GM23248 (cell line): ENCODE measurements around the gene GRPEL2.

Experiments
- EZH2 ChIP-seq: fragments of 200-600 bp; sonication (generic); IDR thresholded peaks from 2 replicates; pipeline ENCODE4 v1.6.1; 2018; ENCODE audit warnings: antibody characterized with exemption, mild to moderate bottlenecking; ENCODE audit not compliant: insufficient read depth, poor library complexity, severe bottlenecking
- EZH2phosphoT487 ChIP-seq: fragments of 200-600 bp; sonication (generic); IDR thresholded peaks from 2 replicates; pipeline ENCODE4 v1.6.1; 2018; ENCODE audit warnings: antibody characterized with exemption, moderate library complexity, mild to moderate bottlenecking, low read depth; ENCODE audit not compliant: insufficient read depth

DNA sequence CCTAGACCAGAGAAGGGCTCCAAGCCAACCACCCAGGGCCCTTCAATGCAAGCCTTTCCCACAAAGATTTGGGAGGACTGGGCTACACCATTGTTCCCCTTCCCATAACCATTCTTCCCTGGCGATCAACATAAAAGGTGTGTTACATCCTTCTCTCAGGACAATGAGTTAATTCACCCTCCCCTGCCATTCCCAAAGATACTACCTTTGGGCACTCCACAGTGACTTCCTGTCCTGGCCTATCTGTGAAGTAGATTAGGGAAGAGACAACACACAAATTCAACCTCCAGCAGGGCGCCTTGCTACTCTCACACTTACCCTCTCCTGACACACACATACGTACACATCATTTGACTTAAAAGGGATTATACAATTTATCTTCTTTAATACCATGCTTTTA lies 57.0 kb downstream of the GRPEL2 start:
- TF ChIP-seq EZH2 (no peak), EZH2phosphoT487 (no peak)
